Measurements from ENCODE around the gene ZYX. TPM values are rescaled to one million over a fixed set of nuclear protein-coding genes. Genes with fewer than 3 reads are reported as not detected.

The ZYX gene
- total RNA-seq, 6 experiments from 2014 or later, result 29.7 to 129 (median 43.6) TPM

DNA sequence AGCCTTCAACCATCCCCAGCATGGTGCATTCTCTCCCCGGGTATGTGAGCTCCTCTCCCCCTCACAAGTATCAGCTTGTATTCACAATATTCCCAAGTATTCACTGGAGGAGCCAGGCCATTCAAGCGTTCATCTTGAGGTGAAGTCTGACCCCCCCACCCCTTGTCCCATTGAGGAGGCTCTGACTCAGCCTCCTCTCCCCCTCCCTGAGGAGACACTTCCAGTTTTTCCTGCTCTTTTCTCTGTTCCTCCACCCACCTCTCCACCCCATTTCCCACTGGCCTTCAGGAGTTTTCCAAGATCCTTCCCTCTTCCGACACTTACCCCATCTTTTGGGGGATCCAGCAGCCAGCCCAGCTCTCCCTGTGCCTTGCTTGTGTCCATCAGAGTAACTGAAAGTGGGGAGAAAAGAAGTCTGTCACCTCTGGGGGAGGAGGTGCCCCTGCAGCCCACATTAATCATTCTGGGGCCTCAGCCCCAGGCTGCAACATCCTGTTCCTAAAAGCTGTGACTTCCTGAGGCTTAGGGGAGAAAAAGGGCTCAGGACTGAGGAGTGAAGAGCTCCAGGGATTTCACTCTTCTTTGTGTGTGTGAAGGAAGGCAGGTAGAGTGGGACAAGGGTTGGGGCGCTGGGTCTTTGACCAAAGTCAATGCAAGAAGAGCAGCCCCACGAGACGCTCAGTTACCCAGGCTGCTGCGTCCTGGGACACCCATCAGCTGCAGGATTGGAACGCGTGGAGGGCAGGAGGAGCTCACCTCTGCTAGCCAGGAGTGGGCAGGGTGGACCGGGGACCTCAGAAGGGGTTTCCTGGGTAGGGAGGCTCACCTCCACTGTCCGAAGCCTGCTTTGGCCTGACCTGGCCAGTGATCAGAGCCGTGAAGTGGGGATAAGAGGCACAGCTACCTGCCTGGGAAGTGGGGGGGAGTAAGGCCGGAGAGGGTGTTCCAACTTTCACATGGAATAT is 26.4 kb downstream of the ZYX start:
- DNase-seq, result no peak
- TF ChIP-seq CTCF (IDR thresholded peaks at IDR 0.05), result no peak
- no peak for TF ChIP-seq POLR2A (IDR thresholded peaks at IDR 0.05)
- intact Hi-C loops (cut with DNase I), result no loop called here
- peak overlapping the region; percentile 49 to 68 (median 66) for H3K4me3 ChIP-seq
- no peaks in the 10 kb centered on the region for H3K27me3 ChIP-seq
- ATAC-seq, result peak in 3 of 4 donors; percentile 11 to 27 (median 18)
- H3K27ac ChIP-seq, result peak overlapping the region in 1 of 3 donors; percentile 43
- no peaks in the 10 kb centered on the region for H3K36me3 ChIP-seq
- H3K9me3 ChIP-seq, result no peaks in the 10 kb centered on the region
- H3K4me1 ChIP-seq, result peaks cover 0 to 23% (median 5%) of the 10 kb centered on the region in 4 donors
- WGBS (ENCODE audit: insufficient coverage, low coverage, low lambda C conversion rate, missing lambda C conversion rate), result 66% methylated on average over 4 of the region's 13 CpGs

GRCh38 chr7:143408252-143408685 is 27.1 kb downstream of the ZYX start:
- Histone ChIP-seq H3K4me3 (peak overlapping the region; percentile 49 to 68 (median 66)), H3K27ac (peak overlapping the region in 1 of 3 donors; percentile 43), H3K36me3 (no peaks in the 10 kb centered on the region), H3K27me3 (no peaks in the 10 kb centered on the region), H3K4me1 (peaks cover 0 to 16% (median 2%) of the 10 kb centered on the region in 4 donors), H3K9me3 (no peaks in the 10 kb centered on the region)
- peak; percentile 54 to 88 (median 78) for ATAC-seq
- 0% methylated on average over 3 of the region's 20 CpGs for WGBS (ENCODE audit: insufficient coverage, low coverage, low lambda C conversion rate, missing lambda C conversion rate)
- DNase-seq, result peak in 2 of 3 donors; percentile 70 to 75
- intact Hi-C loops (cut with DNase I), result no loop called here
- TF ChIP-seq CTCF (IDR thresholded peaks at IDR 0.05) (no peak), POLR2A (IDR thresholded peaks at IDR 0.05) (no peak)

- peak; percentile 20 to 32 (median 23) for TF ChIP-seq CTCF (IDR thresholded peaks at IDR 0.05)
- TF ChIP-seq POLR2A (IDR thresholded peaks at IDR 0.05), result no peak
- WGBS (ENCODE audit: insufficient coverage, low coverage, low lambda C conversion rate, missing lambda C conversion rate), result 4% methylated on average over 16 of the region's 39 CpGs
- Histone ChIP-seq H3K4me1 (peaks cover 0 to 16% (median 2%) of the 10 kb centered on the region in 4 donors), H3K36me3 (no peaks in the 10 kb centered on the region), H3K27me3 (no peaks in the 10 kb centered on the region), H3K4me3 (peak within 1 kb of the TSS; percentile 49 to 68 (median 66)), H3K27ac (peak within 1 kb of the TSS in 1 of 3 donors; percentile 43), H3K9me3 (no peaks in the 10 kb centered on the region)
- ATAC-seq (peak; percentile 79 to 86 (median 82)), DNase-seq (peak; percentile 60 to 74 (median 70))
- intact Hi-C loops (cut with DNase I), result no loop called here
Observed at GRCh38 chr7:143408686-143409561, 27.8 kb downstream of the ZYX start, which contains the start of gene EPHA1. Gene EPHA1 (minus strand): TSS chr7:143408856. CDS start chr7:143408805, 51 bp downstream.

DNA sequence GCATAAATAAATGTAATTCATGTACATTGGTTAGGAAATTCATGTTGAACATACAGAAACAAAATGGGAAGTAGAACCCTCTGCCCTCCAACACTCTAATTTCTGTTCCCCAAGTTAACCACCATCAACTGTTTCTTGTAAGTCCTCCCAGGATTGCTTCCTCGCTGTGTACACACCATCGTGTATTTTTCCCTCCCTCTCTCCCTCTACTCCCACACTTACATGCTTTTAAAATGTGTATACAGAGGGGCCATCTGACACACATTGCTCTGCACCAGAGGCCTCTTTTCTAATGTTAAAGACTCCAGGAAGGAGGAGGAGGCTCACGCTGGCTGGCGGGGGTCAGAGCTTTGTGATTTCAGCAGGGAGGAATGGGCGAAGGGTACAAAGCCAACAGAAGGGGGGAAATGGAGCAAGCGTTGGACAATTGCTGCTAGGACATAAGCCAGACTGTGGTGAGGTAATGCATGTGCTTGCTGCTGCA is 29.4 kb downstream of the ZYX start:
- ATAC-seq (no peak), DNase-seq (no peak)
- no peak overlapping the region for H3K4me3 ChIP-seq
- intact Hi-C loops (cut with DNase I), result loop anchor here in 1 of 2 donors (10.0 kb wide), 1 partner anchor 86 kb away; no protein-coding TSS in a partner anchor
- no peaks in the 10 kb centered on the region for H3K27me3 ChIP-seq
- no peak overlapping the region for H3K27ac ChIP-seq
- H3K36me3 ChIP-seq, result no peaks in the 10 kb centered on the region
- TF ChIP-seq CTCF (IDR thresholded peaks at IDR 0.05) (no peak), POLR2A (IDR thresholded peaks at IDR 0.05) (no peak)
- 43% methylated on average over 6 of the region's 6 CpGs for WGBS (ENCODE audit: insufficient coverage, low coverage, low lambda C conversion rate, missing lambda C conversion rate)
- no peaks in the 10 kb centered on the region for H3K9me3 ChIP-seq
- peaks cover 0 to 16% (median 2%) of the 10 kb centered on the region in 4 donors for H3K4me1 ChIP-seq

Data from right lobe of liver (tissue), 6 donors.